Astrocyte (in vitro differentiated cells and primary cell): ENCODE results near the gene NCBP3. TPM values are rescaled to one million over a fixed set of nuclear protein-coding genes. Genes with fewer than 3 reads are reported as not detected.
A peak's percentile ranks its signal among the peaks of the same experiment; 100 is the strongest.

ENCODE experiments used
- DNase-seq: peaks from one replicate; pipeline ENCODE4 v3.0.0-alpha.2; 2010; ENCODE audit warnings: low read depth
- FAIRE-seq: peaks from 2 replicates; lab custom pipeline; 2011; peaks lifted over from hg19 to GRCh38; lab: Jason Lieb, UNC
- H2AFZ ChIP-seq: 2 replicates; pipeline ENCODE4 v1.6.0; 2012; ENCODE audit warnings: low read depth, low read length, inconsistent platforms
- H3K27ac ChIP-seq: 2 replicates; pipeline ENCODE4 v1.5.1; 2011; ENCODE audit warnings: low read depth, low read length, inconsistent platforms
- H3K27me3 ChIP-seq: 2 replicates; pipeline ENCODE4 v1.6.0; 2011; ENCODE audit warnings: low read length, inconsistent platforms; ENCODE audit not compliant: insufficient read depth
- H3K36me3 ChIP-seq: 2 replicates; pipeline ENCODE4 v1.5.1; 2011; ENCODE audit warnings: low read length, inconsistent platforms; ENCODE audit not compliant: insufficient read depth
- H3K4me1 ChIP-seq: 2 replicates; pipeline ENCODE4 v1.5.1; 2011; ENCODE audit warnings: low read length, inconsistent platforms; ENCODE audit not compliant: insufficient read depth
- H3K4me2 ChIP-seq: 2 replicates; pipeline ENCODE4 v1.6.0; 2012; ENCODE audit warnings: low read length, inconsistent platforms
- H3K4me3 ChIP-seq: 2 replicates; pipeline ENCODE4 v1.5.1; 2011; ENCODE audit warnings: low read depth, mild to moderate bottlenecking, low read length, inconsistent platforms; ENCODE audit not compliant: insufficient read depth
- H3K79me2 ChIP-seq: 2 replicates; pipeline ENCODE4 v1.6.0; 2012; ENCODE audit warnings: mild to moderate bottlenecking, low read length, inconsistent platforms; ENCODE audit not compliant: insufficient read depth
- H3K9ac ChIP-seq: 2 replicates; pipeline ENCODE4 v1.6.0; 2012; ENCODE audit warnings: mild to moderate bottlenecking, low read length, inconsistent platforms
- H3K9me3 ChIP-seq: 2 replicates; pipeline ENCODE4 v1.5.1; 2012; ENCODE audit warnings: low read depth, mild to moderate bottlenecking, low read length, inconsistent platforms; ENCODE audit not compliant: insufficient read depth
- H4K20me1 ChIP-seq: 2 replicates; pipeline ENCODE4 v1.6.0; 2012; ENCODE audit warnings: low read length, inconsistent platforms; ENCODE audit not compliant: insufficient read depth
- H3K27ac Mint-ChIP-seq: one replicate; pipeline ENCODE4 v1.8.0; 2021; ENCODE audit warnings: mild to moderate bottlenecking, mixed read lengths; ENCODE audit not compliant: unreplicated experiment
- H3K27me3 Mint-ChIP-seq: one replicate; pipeline ENCODE4 v1.8.0; 2021; ENCODE audit warnings: low read depth, mixed read lengths; ENCODE audit not compliant: unreplicated experiment
- H3K36me3 Mint-ChIP-seq: one replicate; pipeline ENCODE4 v1.8.0; 2021; ENCODE audit warnings: low read depth, mixed read lengths; ENCODE audit not compliant: unreplicated experiment
- H3K4me1 Mint-ChIP-seq: one replicate; pipeline ENCODE4 v1.8.0; 2021; ENCODE audit warnings: low read depth, mixed read lengths; ENCODE audit not compliant: unreplicated experiment
- H3K4me3 Mint-ChIP-seq: one replicate; pipeline ENCODE4 v1.8.0; 2021; ENCODE audit warnings: mild to moderate bottlenecking, moderate library complexity, mixed read lengths; ENCODE audit not compliant: unreplicated experiment
- H3K9me3 Mint-ChIP-seq: one replicate; pipeline ENCODE4 v1.8.0; 2021; ENCODE audit warnings: mild to moderate bottlenecking, mixed read lengths; ENCODE audit not compliant: unreplicated experiment
- EZH2 ChIP-seq: IDR thresholded peaks from 2 replicates; pipeline ENCODE4 v1.6.1; 2012; ENCODE audit warnings: mild to moderate bottlenecking, low read length, inconsistent platforms; ENCODE audit not compliant: insufficient read depth
- total RNA-seq: library from RNA; stranded (reverse); gene quantifications from 2 replicates; pipeline ENCODE4 v1.2.1, GENCODE V29; 2021
- TF ChIP-seq, protein P1 (sequence below): IDR thresholded peaks from 2 replicates; pipeline ENCODE4 v1.5.1; 2011; ENCODE audit warnings: low read depth, mild to moderate bottlenecking, inconsistent platforms, low read length, moderate library complexity; ENCODE audit not compliant: insufficient read depth

Gene NCBP3
- total RNA-seq, 1 donor from 2014 or later, result 46.7 TPM

DNA sequence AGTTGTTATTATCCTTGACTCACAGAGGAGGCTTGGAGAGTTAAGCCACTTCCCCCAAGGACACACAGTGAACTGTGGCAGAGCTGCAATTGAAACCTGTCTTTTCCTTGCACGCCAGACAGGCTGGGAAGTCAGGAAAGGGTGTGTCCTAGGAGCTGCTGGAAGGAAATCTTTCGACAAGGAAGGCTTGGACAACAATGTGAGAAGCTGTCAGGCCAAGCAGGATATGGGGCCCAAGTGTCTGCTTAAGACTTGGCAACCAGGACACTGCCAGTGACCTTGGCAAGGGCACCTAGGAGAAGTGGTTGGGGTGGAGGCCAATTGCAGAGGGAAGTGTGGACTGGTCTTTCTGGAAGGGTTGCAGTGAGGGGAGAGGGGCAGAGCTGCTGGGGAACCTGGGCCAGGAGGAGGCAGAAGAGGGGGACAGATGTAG is 48.9 kb upstream of the NCBP3 start:
- Histone ChIP-seq H3K4me3 (no peak overlapping the region), H3K9me3 (no peaks in the 10 kb centered on the region), H2AFZ (no peak overlapping the region), H3K36me3 (no peaks in the 10 kb centered on the region), H3K27me3 (no peaks in the 10 kb centered on the region), H3K27ac (no peak overlapping the region), H3K9ac (no peak overlapping the region), H3K79me2 (peaks cover 7% of the 10 kb centered on the region), H4K20me1 (peaks cover 4% of the 10 kb centered on the region), H3K4me1 (peaks cover 34% of the 10 kb centered on the region), H3K4me2 (no peak overlapping the region)
- H3K4me1 Mint-ChIP-seq, result peaks cover 24% of the 10 kb centered on the region
- FAIRE-seq (no peak), DNase-seq (peak; percentile 14)
- H3K36me3 Mint-ChIP-seq, result no peaks in the 10 kb centered on the region
- peaks cover 1% of the 10 kb centered on the region for H3K9me3 Mint-ChIP-seq
- H3K27ac Mint-ChIP-seq, result peak overlapping the region; percentile 50
- TF ChIP-seq, protein P1, sequence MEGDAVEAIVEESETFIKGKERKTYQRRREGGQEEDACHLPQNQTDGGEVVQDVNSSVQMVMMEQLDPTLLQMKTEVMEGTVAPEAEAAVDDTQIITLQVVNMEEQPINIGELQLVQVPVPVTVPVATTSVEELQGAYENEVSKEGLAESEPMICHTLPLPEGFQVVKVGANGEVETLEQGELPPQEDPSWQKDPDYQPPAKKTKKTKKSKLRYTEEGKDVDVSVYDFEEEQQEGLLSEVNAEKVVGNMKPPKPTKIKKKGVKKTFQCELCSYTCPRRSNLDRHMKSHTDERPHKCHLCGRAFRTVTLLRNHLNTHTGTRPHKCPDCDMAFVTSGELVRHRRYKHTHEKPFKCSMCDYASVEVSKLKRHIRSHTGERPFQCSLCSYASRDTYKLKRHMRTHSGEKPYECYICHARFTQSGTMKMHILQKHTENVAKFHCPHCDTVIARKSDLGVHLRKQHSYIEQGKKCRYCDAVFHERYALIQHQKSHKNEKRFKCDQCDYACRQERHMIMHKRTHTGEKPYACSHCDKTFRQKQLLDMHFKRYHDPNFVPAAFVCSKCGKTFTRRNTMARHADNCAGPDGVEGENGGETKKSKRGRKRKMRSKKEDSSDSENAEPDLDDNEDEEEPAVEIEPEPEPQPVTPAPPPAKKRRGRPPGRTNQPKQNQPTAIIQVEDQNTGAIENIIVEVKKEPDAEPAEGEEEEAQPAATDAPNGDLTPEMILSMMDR, result no peak
- no peak for TF ChIP-seq EZH2
- no peak overlapping the region for H3K4me3 Mint-ChIP-seq
- H3K27me3 Mint-ChIP-seq, result peaks cover 15% of the 10 kb centered on the region

DNA sequence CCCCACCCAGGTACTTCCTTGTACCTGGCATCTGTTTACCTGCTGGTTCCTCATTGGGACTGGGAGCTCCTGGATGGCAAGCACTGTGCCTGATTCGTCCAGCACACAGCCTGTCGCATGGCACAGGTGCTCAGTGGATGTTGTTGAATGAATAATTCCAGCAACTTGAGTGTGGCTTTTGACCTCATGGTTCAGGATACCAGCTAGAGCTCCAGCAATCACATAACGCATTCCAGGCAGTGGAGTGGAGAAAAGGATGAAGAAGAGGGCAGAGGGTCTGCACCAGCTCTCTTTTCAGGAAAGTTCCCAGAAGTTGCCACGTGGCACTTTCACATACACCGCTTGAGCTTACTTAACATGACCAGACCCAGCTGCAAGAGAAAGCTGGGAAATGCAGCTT is 48.1 kb upstream of the NCBP3 start:
- H3K9ac ChIP-seq, result no peak overlapping the region
- peaks cover 4% of the 10 kb centered on the region for H4K20me1 ChIP-seq
- H3K9me3 Mint-ChIP-seq, result peaks cover 1% of the 10 kb centered on the region
- H3K4me3 ChIP-seq, result no peak overlapping the region
- H3K4me1 ChIP-seq, result peaks cover 42% of the 10 kb centered on the region
- FAIRE-seq (no peak), DNase-seq (no peak)
- no peak for TF ChIP-seq EZH2
- TF ChIP-seq, protein P1, result no peak
- H3K36me3 Mint-ChIP-seq, result no peaks in the 10 kb centered on the region
- H3K4me2 ChIP-seq, result no peak overlapping the region
- H3K79me2 ChIP-seq, result peaks cover 11% of the 10 kb centered on the region
- peak overlapping the region; percentile 79 for H3K4me3 Mint-ChIP-seq
- H3K9me3 ChIP-seq, result no peaks in the 10 kb centered on the region
- no peak overlapping the region for H3K27ac ChIP-seq
- no peak overlapping the region for H2AFZ ChIP-seq
- peaks cover 14% of the 10 kb centered on the region for H3K27me3 Mint-ChIP-seq
- peaks cover 28% of the 10 kb centered on the region for H3K4me1 Mint-ChIP-seq
- no peaks in the 10 kb centered on the region for H3K36me3 ChIP-seq
- no peaks in the 10 kb centered on the region for H3K27me3 ChIP-seq
- H3K27ac Mint-ChIP-seq, result no peak overlapping the region

DNA sequence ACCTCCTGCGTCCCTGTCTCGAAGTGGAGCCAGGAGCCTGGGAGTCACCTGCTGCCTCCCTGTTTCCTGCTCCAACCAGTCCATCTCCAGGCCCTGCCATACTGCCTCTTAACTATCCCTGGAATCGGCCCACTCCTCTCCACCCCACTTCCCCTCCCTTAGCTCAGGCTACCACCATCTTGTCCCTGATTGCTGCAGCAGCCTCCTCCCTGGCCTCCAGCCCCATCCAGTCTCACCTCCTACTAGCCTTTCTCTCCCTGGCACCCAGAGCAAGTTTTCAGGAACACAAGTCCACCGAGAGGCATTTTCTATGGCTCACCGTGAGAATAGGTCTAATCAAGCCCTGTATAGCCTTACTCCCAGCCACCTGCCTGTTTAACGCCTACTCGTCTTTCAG is 47.7 kb upstream of the NCBP3 start:
- DNase-seq (no peak), FAIRE-seq (no peak)
- Mint-ChIP-seq H3K27ac (peak overlapping the region; percentile 58), H3K4me1 (peaks cover 32% of the 10 kb centered on the region), H3K36me3 (no peaks in the 10 kb centered on the region), H3K27me3 (peaks cover 12% of the 10 kb centered on the region), H3K9me3 (peaks cover 1% of the 10 kb centered on the region), H3K4me3 (peak overlapping the region; percentile 79)
- Histone ChIP-seq H3K4me1 (peaks cover 46% of the 10 kb centered on the region), H3K27me3 (no peaks in the 10 kb centered on the region), H3K9me3 (no peaks in the 10 kb centered on the region), H3K4me3 (no peak overlapping the region), H3K4me2 (peak overlapping the region; percentile 85), H3K36me3 (no peaks in the 10 kb centered on the region), H4K20me1 (peaks cover 4% of the 10 kb centered on the region), H3K9ac (no peak overlapping the region), H3K79me2 (peaks cover 12% of the 10 kb centered on the region), H2AFZ (peak overlapping the region; percentile 87), H3K27ac (no peak overlapping the region)
- TF ChIP-seq EZH2, result no peak
- TF ChIP-seq, protein P1, result no peak
